RPMI7951 (cell line): ENCODE data around the gene PDS5A. TPM values are rescaled to one million over a fixed set of nuclear protein-coding genes. Genes with fewer than 3 reads are reported as not detected.

ENCODE experiments used
- total RNA-seq: library from RNA; depleted of rRNA; stranded (reverse); fragments of >200 nt; shearing (Covaris generic); gene quantifications from 2 replicates; pipeline ENCODE4 v1.2.3, GENCODE V29; 2014; rRNA removed

PDS5A gene
- total RNA-seq, 1 experiment from 2014 or later, result 47.7 TPM

Other genes starting within 250 kb of the PDS5A start
- gene N4BP2, start 78.9 kb upstream of the PDS5A start, total RNA-seq, result 2.4 and 4.3 TPM in 2 replicates
- not detected in 2 replicates for gene RHOH, start 219.1 kb upstream of the PDS5A start, total RNA-seq